Uterus (tissue), 2 donors: ENCODE measurements around the gene DTX3.

Experiments used
- CTCF ChIP-seq, 4 experiments: fragments of 200-600 bp in 2 of 4; fragments of 450-650 bp in 2 of 4; sonication (generic) in 2 of 4; IDR thresholded peaks; one replicate each; pipeline ENCODE4 v1.5.1; 2016 to 2019; ENCODE audit warnings: antibody characterized with exemption in 4 of 4, mild to moderate bottlenecking in 2 of 4, moderate library complexity in 1 of 4
- POLR2A ChIP-seq, 2 donors: fragments of 450-650 bp; IDR thresholded peaks; one replicate each; pipeline ENCODE4 v1.6.1; 2016; ENCODE audit warnings: antibody characterized with exemption in 2 of 2, mild to moderate bottlenecking in 1 of 2, moderate library complexity in 1 of 2

GRCh38 chr12:57585156-57585555 is 19.5 kb upstream of the DTX3 start:
- no peak for TF ChIP-seq CTCF (IDR thresholded peaks at IDR 0.05)
- TF ChIP-seq POLR2A (IDR thresholded peaks at IDR 0.05): no peak
